Forelimb muscle (tissue), 1 donor: ENCODE measurements around the gene ICAM1. TPM values are rescaled to one million over a fixed set of nuclear protein-coding genes. Genes with fewer than 3 reads are reported as not detected.
"Not testable (repeated sequence)": the region's sequence is repeated elsewhere in the genome, so short reads cannot be mapped to it uniquely, and the experiment has no call there.

ENCODE experiments used
- DNase-seq: peaks from one replicate; pipeline ENCODE4 v3.0.0-alpha.2; 2013; ENCODE audit warnings: low read depth
- polyA plus RNA-seq: library from polyadenylated mRNA; unstranded; fragments of 120-200 nt; gene quantifications from one replicate; pipeline ENCODE4 v1.2.1, GENCODE V29; 2013; ENCODE audit not compliant: insufficient read length

Gene ICAM1
- polyA plus RNA-seq, 1 donor, result 6.3 TPM

DNA sequence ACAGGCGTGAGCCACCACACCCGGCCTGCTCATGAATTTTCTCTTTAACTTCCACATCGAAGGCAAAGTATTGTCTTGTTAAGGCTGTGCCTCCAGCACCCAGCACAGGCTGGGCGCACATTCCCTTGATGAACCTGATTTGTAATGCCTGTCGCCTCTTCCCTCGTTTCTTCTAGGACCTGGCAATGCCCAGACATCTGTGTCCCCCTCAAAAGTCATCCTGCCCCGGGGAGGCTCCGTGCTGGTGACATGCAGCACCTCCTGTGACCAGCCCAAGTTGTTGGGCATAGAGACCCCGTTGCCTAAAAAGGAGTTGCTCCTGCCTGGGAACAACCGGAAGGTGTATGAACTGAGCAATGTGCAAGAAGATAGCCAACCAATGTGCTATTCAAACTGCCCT lies 3.7 kb downstream of the ICAM1 start:
- DNase-seq, result no peak

DNA sequence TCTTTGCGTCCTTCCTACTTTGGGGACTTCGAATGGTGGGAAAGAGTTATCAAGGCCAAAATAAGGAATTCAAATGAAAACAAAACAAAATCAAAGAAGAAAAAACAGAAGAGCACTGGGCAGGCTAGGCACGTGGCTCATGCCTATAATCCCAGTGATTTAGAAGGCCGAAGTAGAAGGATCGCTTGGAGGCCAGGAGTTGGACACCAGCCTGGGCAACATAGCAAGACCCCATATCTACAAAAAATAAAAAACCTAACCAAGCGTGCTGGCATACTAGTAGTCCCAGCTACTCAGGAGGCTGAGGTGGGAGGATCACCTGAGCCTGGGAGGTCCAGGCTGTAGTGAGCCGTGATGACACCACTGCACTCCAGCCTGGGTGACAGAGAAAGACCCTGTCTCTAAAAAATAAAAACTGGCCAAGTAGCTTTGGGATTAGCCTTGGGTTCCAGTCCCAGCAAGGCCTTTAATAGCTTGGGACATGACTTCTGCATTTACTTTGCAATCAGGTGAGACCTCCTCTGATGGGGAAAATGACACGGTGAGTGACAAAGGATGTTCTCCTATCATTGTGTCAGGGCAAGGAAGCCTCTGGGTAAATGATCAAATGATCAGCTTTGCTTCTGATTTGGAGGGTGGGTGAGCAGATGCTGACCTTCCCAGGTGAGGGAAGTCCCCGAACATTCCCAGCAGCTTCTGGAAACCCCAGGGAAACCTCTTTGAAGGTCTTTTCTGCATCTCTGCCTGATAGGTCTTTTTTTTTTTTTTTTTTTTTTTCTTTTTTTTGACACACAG lies 7.1 kb downstream of the ICAM1 start:
- DNase-seq, result no peak

DNA sequence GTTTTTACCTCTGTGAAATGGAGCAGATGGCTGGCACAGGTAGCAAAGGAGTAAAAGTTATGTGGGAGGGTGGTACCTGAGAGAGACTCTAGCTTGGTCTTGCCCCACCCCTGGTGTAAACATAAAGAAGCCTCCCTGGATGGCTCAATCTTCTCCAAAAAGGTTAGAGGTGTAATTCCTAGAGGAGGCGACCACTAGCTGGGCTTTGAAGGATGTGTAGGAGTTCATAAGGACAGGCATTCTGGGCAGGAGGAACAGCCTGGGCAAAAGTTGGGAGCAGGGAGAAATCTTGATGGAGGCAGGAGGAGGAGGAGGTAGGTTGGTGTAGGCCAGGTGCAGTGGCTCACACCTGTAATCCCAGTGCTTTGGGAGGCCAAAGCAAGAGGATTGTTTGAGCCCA lies 8.0 kb downstream of the ICAM1 start:
- no peak for DNase-seq

DNA sequence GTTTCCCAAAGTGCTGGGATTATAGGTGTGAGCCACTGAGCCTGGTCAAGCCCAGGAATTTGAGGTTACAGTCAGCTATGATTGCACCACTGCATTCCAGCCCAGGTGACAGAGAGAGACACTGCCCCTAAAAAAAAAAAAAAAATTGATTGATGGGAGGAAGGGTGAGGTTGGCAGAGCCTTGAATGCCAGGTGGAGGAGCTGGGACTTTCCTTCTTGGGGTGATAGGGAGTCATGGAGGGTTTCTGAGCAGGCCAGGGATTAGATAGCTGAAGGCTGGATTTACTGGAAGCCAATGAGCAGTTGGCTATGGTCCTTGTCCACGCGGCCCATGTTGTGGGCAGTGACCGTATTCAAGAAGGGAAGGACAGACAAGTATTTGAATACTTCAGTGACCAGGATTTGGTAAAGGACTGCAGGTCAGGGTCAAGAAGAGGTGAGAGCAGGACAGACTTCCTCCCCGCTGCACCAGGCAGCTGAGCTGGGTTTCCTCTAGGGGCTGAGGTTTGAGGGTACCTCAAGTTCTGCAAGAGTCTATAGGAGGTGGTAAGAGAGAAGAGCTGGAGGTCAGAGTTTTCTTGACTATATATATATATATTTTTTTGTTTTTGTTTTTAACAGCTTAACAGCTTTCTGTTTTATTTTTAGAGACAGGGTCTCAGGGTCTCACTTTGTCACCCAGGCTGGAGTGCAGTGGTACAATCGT lies 9.0 kb downstream of the ICAM1 start:
- no peak for DNase-seq

DNA sequence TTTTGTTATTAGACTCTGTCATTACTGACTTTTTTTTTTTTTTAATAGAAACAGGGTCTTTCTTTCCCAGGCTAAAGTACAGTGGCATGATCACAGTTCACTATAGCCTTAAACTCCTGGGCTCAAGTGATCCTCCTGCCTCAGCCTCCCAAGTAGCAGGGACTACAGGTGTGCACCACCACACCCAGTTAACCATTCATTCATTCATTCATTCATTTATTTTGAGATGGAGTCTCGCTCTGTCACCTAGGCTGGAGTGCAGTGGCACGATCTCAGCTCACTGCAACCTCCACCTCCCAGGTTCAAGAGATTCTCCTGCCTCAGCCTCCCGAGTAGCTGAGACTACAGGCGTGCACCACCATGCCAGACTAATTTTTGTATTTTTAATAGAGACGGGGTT lies 11.1 kb downstream of the ICAM1 start:
- DNase-seq, result not testable (repeated sequence)

DNA sequence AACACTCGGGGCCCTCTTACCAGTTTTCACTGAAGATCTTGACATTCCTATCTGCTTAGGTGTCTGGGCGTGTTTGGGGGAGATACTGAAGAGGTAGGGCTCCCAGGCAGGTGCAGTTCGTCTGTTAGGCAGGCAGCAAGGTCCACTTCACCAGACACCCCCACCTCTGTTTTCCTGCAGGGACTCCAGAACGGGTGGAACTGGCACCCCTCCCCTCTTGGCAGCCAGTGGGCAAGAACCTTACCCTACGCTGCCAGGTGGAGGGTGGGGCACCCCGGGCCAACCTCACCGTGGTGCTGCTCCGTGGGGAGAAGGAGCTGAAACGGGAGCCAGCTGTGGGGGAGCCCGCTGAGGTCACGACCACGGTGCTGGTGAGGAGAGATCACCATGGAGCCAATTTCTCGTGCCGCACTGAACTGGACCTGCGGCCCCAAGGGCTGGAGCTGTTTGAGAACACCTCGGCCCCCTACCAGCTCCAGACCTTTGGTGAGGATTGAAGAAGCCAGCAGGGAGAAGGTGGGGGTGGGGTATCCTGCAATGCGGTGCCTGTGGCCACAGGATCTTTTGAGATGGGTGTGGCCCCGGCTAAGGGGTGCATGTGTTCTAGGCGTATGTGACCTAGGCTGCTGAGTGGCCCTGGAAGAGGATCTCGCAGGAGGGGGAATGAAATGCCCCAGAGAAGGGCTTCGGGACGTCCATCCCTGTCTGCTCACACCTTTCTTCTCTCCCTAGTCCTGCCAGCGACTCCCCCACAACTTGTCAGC lies 12.6 kb downstream of the ICAM1 start:
- no peak for DNase-seq

DNA sequence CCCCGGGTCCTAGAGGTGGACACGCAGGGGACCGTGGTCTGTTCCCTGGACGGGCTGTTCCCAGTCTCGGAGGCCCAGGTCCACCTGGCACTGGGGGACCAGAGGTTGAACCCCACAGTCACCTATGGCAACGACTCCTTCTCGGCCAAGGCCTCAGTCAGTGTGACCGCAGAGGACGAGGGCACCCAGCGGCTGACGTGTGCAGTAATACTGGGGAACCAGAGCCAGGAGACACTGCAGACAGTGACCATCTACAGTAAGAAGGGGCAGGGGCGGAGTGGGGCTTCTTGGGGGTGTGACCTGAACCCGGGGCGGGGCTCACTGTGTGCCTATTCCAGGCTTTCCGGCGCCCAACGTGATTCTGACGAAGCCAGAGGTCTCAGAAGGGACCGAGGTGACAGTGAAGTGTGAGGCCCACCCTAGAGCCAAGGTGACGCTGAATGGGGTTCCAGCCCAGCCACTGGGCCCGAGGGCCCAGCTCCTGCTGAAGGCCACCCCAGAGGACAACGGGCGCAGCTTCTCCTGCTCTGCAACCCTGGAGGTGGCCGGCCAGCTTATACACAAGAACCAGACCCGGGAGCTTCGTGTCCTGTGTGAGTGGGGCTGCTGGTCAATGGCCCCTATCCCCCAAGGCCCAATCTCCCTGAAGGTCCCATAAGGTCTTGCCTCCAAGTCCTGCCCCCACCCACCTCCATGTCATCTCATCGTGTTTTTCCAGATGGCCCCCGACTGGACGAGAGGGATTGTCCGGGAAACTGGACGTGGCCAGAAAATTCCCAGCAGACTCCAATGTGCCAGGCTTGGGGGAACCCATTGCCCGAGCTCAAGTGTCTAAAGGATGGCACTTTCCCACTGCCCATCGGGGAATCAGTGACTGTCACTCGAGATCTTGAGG lies 13.4 kb downstream of the ICAM1 start:
- no peak for DNase-seq

DNA sequence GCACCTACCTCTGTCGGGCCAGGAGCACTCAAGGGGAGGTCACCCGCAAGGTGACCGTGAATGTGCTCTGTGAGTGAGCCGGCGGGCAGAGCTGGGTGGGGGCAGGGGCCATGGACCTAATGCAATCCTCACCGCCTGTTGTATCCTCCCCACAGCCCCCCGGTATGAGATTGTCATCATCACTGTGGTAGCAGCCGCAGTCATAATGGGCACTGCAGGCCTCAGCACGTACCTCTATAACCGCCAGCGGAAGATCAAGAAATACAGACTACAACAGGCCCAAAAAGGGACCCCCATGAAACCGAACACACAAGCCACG lies 14.0 kb downstream of the ICAM1 start:
- no peak for DNase-seq

DNA sequence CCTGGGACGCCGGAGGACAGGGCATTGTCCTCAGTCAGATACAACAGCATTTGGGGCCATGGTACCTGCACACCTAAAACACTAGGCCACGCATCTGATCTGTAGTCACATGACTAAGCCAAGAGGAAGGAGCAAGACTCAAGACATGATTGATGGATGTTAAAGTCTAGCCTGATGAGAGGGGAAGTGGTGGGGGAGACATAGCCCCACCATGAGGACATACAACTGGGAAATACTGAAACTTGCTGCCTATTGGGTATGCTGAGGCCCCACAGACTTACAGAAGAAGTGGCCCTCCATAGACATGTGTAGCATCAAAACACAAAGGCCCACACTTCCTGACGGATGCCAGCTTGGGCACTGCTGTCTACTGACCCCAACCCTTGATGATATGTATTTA lies 14.5 kb downstream of the ICAM1 start:
- no peak for DNase-seq

DNA sequence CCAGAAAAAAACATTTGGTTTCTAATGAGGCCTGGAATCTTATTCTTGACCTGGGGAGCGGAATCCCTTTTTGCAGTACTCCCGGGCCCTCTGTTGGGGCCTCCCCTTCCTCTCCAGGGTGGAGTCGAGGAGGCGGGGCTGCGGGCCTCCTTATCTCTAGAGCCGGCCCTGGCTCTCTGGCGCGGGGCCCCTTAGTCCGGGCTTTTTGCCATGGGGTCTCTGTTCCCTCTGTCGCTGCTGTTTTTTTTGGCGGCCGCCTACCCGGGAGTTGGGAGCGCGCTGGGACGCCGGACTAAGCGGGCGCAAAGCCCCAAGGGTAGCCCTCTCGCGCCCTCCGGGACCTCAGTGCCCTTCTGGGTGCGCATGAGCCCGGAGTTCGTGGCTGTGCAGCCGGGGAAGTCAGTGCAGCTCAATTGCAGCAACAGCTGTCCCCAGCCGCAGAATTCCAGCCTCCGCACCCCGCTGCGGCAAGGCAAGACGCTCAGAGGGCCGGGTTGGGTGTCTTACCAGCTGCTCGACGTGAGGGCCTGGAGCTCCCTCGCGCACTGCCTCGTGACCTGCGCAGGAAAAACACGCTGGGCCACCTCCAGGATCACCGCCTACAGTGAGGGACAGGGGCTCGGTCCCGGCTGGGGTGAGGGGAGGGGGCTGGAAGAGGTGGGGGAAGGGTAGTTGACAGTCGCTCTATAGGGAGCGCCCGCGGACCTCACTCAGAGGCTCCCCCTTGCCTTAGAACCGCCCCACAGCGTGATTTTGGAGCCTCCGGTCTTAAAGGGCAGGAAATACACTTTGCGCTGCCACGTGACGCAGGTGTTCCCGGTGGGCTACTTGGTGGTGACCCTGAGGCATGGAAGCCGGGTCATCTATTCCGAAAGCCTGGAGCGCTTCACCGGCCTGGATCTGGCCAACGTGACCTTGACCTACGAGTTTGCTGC lies 16.1 kb downstream of the ICAM1 start, which contains the start of gene ICAM4:
TSS of gene ICAM4 (plus strand) at position 153 of the 935 bp plus-strand sequence. CDS start at position 211, 58 bp downstream.
- DNase-seq, result no peak

DNA sequence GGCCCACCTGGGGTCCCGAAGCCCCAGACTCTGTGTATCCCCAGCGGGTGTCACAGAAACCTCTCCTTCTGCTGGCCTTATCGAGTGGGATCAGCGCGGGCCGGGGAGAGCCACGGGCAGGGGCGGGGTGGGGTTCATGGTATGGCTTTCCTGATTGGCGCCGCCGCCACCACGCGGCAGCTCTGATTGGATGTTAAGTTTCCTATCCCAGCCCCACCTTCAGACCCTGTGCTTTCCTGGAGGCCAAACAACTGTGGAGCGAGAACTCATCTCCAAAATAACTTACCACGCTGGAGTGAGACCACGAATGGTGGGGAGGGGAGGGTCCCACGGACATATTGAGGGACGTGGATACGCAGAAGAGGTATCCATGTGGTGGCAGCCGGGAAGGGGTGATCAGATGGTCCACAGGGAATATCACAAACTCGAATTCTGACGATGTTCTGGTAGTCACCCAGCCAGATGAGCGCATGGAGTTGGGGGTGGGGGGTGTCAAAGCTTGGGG lies 17.8 kb downstream of the ICAM1 start:
- no peak for DNase-seq

DNA sequence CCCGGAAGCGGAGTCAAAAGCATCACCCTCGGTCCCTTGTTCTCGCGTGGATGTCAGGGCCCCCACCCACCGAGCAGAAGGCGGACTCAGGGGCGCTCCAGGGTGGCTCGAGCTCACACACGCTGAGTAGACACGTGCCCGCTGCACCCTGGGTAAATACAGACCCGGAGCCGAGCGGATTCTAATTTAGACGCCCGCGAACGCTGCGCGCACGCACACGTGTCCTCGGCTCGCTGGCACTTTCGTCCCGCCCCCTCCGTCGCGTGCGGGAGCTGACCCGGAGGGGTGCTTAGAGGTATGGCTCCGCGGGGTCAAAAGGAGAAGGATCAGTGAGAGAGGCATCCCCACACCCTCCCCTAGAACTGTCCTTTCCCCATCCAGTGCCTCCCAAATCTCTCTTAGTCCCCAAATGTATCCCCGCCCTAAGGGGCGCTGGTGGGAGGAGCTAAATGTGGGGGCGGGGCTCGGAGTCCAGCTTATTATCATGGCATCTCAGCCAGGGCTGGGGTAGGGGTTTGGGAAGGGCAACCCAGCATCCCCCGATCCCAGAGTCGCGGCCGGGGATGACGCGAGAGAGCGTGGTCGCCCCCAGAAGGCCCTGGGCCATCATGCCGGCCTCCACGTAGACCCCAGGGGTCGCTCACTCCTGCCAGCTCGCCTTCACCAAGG lies 18.4 kb downstream of the ICAM1 start:
- no peak for DNase-seq

DNA sequence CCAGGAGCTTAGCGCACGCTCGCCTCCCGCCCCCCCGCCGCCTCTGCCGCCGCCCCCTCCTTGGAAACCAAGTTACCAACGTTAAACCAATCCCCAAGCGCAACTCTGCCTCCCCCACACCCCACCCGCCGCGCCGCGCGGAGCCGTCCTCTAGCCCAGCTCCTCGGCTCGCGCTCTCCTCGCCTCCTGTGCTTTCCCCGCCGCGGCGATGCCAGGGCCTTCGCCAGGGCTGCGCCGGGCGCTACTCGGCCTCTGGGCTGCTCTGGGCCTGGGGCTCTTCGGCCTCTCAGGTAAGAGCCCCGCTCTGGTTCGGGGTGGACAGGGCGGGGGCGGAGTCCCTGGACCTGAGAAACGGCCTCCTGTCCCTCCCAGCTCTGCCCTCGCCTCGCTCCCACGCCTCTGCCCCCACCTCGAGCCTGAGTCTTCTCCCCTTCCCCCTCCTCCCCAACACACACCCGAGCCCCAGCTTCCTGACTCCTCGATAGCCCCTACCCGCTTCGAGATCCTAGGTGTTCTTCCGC lies 19.0 kb downstream of the ICAM1 start, which contains the start of gene ICAM5:
TSS of gene ICAM5 (plus strand) at position 117 of the 521 bp plus-strand sequence. CDS start at position 209, 92 bp downstream.
- DNase-seq, result no peak

DNA sequence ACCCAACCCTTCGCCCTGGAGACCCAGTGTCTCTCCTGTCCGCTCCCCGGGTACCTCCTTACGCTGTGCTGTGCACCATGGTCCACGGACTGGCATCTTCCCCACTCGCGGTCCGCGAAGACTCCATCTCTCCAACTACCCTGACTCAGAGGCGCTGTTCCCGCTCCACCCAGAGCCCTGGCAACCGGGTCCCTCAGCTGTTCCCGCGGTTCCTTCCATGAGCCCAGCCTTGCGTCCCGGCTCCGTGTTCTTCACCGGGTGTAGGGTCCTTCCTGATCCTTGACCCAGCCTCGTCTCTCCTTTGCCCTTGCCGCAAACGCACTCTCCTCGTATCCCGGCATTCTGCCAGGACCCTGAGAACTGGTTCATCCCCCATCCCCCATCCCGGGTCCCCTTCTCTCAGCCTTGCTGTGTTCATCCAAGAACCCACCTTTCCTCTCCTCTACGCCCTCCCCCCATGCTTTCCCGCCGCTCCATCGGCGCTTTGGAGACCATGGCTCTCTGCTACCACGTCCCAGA lies 19.5 kb downstream of the ICAM1 start:
- DNase-seq, result no peak

DNA sequence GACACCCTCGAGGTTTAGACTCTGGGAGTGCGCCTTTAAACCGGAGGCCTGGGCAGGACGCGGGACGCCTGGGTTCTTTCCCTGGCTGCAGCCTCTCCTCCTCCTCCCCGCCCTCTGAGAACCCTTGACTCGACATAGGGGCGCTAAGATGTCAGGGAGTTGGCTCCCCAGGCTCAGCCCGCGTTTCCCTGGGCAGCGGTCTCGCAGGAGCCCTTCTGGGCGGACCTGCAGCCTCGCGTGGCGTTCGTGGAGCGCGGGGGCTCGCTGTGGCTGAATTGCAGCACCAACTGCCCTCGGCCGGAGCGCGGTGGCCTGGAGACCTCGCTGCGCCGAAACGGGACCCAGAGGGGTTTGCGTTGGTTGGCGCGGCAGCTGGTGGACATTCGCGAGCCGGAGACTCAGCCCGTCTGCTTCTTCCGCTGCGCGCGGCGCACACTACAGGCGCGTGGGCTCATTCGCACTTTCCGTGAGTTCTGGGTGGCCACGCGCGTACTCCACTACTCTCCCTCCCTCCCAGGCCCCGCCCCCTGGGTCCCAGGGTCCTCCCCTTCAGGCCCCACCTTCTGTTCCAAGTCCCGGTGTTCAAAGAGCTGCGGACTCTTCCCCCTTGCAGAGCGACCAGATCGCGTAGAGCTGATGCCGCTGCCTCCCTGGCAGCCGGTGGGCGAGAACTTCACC lies 20.1 kb downstream of the ICAM1 start:
- DNase-seq, result no peak

DNA sequence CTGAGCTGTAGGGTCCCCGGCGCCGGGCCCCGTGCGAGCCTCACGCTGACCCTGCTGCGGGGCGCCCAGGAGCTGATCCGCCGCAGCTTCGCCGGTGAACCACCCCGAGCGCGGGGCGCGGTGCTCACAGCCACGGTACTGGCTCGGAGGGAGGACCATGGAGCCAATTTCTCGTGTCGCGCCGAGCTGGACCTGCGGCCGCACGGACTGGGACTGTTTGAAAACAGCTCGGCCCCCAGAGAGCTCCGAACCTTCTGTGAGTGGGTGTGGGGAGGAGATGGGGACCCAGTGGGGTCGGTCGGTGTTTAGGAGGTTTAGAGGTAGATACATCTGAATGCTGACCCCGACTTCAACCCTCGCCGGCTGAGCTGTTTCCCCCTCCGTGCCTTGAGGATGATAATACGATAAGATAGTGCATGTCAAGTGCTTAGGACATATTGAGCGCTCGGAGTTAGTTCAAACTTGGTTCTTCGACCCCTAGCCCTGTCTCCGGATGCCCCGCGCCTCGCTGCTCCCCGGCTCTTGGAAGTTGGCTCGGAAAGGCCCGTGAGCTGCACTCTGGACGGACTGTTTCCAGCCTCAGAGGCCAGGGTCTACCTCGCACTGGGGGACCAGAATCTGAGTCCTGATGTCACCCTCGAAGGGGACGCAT lies 20.8 kb downstream of the ICAM1 start:
- DNase-seq, result no peak

DNA sequence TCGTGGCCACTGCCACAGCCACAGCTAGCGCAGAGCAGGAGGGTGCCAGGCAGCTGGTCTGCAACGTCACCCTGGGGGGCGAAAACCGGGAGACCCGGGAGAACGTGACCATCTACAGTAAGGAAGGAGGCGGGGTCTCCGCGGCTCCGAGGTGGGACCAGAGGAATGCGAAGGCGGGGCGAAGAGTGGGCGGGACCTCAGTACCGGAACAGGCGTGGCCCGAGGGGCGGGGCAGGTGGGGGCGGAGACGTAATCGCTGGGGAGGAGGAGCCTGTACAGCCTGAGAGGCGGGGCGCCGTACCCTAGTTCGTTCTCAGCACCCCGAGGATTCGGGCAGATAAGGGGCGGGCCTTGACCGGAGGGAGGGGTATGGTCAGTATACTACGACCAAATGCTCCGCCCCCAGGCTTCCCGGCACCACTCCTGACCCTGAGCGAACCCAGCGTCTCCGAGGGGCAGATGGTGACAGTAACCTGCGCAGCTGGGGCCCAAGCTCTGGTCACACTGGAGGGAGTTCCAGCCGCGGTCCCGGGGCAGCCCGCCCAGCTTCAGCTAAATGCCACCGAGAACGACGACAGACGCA lies 21.4 kb downstream of the ICAM1 start:
- DNase-seq, result no peak
